Body of pancreas (tissue), 4 donors: ENCODE results near the gene FHOD3.

Source experiments
- CTCF ChIP-seq, 7 experiments: fragments of 450-650 bp in 4 of 7; fragments of 200-600 bp in 3 of 7; sonication (generic) in 3 of 7; IDR thresholded peaks; one replicate each; pipeline ENCODE4 v1.5.1; 2016 to 2019; ENCODE audit warnings: antibody characterized with exemption in 7 of 7
- POLR2A ChIP-seq, 3 donors: fragments of 450-650 bp; IDR thresholded peaks; one replicate each; pipeline ENCODE4 v1.6.1; 2016; ENCODE audit warnings: antibody characterized with exemption in 3 of 3, mild to moderate bottlenecking in 2 of 3

GRCh38 chr18:36459786-36460185, 162.3 kb downstream of the FHOD3 start:
- TF ChIP-seq POLR2A (IDR thresholded peaks at IDR 0.05) (no peak), CTCF (IDR thresholded peaks at IDR 0.05) (no peak)
